Neutrophil (primary cell): Measurements from ENCODE around the gene SH2D7.
A peak's percentile ranks its signal among the peaks of the same experiment; 100 is the strongest.

Source experiments
- H3K27ac ChIP-seq: fragments of 200-600 bp; sonication (generic); 2 replicates; pipeline ENCODE4 v1.5.1; 2016; ENCODE audit warnings: mild to moderate bottlenecking, moderate library complexity
- H3K27me3 ChIP-seq: fragments of 200-600 bp; sonication (generic); 2 replicates; pipeline ENCODE4 v1.6.0; 2016; ENCODE audit warnings: mild to moderate bottlenecking
- H3K36me3 ChIP-seq: fragments of 200-600 bp; sonication (generic); 2 replicates; pipeline ENCODE4 v1.5.1; 2017
- H3K4me1 ChIP-seq, 2 experiments: fragments of 200-600 bp in 1 of 2; sonication (generic) in 1 of 2; 1 replicate in 1 of 2; 2 replicates in 1 of 2; pipeline versions ENCODE4 v1.5.1 to v1.6.1; 2013 to 2016; ENCODE audit warnings: low read depth in 1 of 2, low read length in 1 of 2, mild to moderate bottlenecking in 1 of 2, moderate library complexity in 1 of 2; ENCODE audit not compliant: control insufficient read depth in 1 of 2, insufficient read depth in 1 of 2
- H3K4me3 ChIP-seq, 2 experiments: fragments of 200-600 bp in 1 of 2; sonication (generic) in 1 of 2; 1 replicate in 1 of 2; 2 replicates in 1 of 2; pipeline ENCODE4 v1.5.1; 2013 to 2016; ENCODE audit warnings: low read depth in 1 of 2, low read length in 1 of 2, mild to moderate bottlenecking in 1 of 2, moderate library complexity in 1 of 2
- H3K9me3 ChIP-seq: fragments of 200-600 bp; sonication (generic); 2 replicates; pipeline ENCODE4 v1.5.1; 2016
- CTCF ChIP-seq: fragments of 200-600 bp; sonication (generic); IDR thresholded peaks from 2 replicates; pipeline ENCODE4 v1.5.1; 2016; ENCODE audit warnings: antibody characterized with exemption

The SH2D7 gene

DNA sequence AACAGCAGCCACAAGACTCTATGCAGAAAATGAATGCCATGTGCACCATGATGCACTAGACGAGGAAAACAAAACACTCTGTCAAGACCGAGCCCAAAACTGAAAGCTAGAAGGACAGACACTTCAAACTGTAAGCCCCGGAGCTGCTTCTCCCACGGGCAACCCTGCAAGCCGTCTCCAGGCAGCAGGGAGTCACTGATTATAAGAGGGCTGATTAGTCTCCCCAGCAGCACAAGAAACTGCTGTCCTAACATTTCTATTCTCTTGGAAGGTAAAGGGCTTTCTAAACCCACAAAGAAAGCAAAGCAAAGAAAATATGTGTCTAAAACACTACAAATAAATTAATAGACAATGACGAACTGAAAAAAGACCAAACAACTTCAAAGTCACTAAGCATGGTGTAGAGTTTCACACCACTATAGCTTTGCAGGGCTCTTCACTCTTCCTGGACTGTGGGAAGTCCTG lies 30.4 kb upstream of the SH2D7 start:
- H3K27me3 ChIP-seq: no peaks in the 10 kb centered on the region
- H3K27ac ChIP-seq: peak overlapping the region; percentile 85
- H3K36me3 ChIP-seq: no peaks in the 10 kb centered on the region
- TF ChIP-seq CTCF: no peak
- H3K4me3 ChIP-seq: peak overlapping the region in 1 of 2 experiments; percentile 16
- no peaks in the 10 kb centered on the region for H3K9me3 ChIP-seq
- H3K4me1 ChIP-seq: peaks cover 79 to 90% of the 10 kb centered on the region in 2 experiments

- Histone ChIP-seq H3K4me3 (no peak overlapping the region), H3K27me3 (no peaks in the 10 kb centered on the region), H3K4me1 (peaks cover 79 to 90% of the 10 kb centered on the region in 2 experiments), H3K9me3 (no peaks in the 10 kb centered on the region), H3K36me3 (no peaks in the 10 kb centered on the region), H3K27ac (peak overlapping the region; percentile 85)
- no peak for TF ChIP-seq CTCF
Observed at GRCh38 chr15:78063217-78063616, 29.1 kb upstream of the SH2D7 start.

DNA sequence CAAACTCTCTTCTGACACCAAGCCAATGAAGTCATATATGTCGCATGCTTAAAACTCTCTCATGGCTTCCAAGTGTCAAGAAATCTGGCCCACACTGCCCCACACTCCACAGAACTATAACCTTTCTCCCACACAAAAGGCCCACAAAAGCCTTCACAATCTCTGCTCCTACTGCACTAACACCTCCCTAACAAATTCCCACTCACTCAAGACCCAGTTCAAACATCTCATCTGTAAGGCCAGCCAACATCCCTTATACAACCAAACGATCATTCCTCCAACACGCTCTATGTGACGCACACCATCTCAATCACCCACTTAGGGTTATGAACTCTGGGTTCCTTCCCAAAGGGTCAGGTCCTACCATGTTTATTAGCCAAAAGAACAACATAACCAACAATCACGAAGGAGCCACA lies 28.4 kb upstream of the SH2D7 start:
- TF ChIP-seq CTCF: no peak
- Histone ChIP-seq H3K4me1 (peaks cover 79 to 90% of the 10 kb centered on the region in 2 experiments), H3K9me3 (no peaks in the 10 kb centered on the region), H3K4me3 (no peak overlapping the region), H3K36me3 (no peaks in the 10 kb centered on the region), H3K27ac (peak overlapping the region; percentile 85), H3K27me3 (no peaks in the 10 kb centered on the region)

- H3K4me3 ChIP-seq: no peak overlapping the region
- TF ChIP-seq CTCF: no peak
- no peaks in the 10 kb centered on the region for H3K27me3 ChIP-seq
- no peaks in the 10 kb centered on the region for H3K36me3 ChIP-seq
- H3K27ac ChIP-seq: peak overlapping the region; percentile 85
- H3K4me1 ChIP-seq: peaks cover 79 to 90% of the 10 kb centered on the region in 2 experiments
- H3K9me3 ChIP-seq: no peaks in the 10 kb centered on the region
Observed at GRCh38 chr15:78064544-78064943, 27.8 kb upstream of the SH2D7 start.

GRCh38 chr15:78065284-78065872 lies 27.0 kb upstream of the SH2D7 start:
- H3K36me3 ChIP-seq: no peaks in the 10 kb centered on the region
- no peaks in the 10 kb centered on the region for H3K27me3 ChIP-seq
- H3K9me3 ChIP-seq: no peaks in the 10 kb centered on the region
- H3K27ac ChIP-seq: peak overlapping the region; percentile 85
- peaks cover 87 to 92% of the 10 kb centered on the region in 2 experiments for H3K4me1 ChIP-seq
- TF ChIP-seq CTCF: no peak
- H3K4me3 ChIP-seq: peak overlapping the region in 1 of 2 experiments; percentile 6
